ENCODE data around the gene ACP5.
"Not testable (repeated sequence)": the region's sequence is repeated elsewhere in the genome, so short reads cannot be mapped to it uniquely, and the experiment has no call there.

The ACP5 gene

DNA sequence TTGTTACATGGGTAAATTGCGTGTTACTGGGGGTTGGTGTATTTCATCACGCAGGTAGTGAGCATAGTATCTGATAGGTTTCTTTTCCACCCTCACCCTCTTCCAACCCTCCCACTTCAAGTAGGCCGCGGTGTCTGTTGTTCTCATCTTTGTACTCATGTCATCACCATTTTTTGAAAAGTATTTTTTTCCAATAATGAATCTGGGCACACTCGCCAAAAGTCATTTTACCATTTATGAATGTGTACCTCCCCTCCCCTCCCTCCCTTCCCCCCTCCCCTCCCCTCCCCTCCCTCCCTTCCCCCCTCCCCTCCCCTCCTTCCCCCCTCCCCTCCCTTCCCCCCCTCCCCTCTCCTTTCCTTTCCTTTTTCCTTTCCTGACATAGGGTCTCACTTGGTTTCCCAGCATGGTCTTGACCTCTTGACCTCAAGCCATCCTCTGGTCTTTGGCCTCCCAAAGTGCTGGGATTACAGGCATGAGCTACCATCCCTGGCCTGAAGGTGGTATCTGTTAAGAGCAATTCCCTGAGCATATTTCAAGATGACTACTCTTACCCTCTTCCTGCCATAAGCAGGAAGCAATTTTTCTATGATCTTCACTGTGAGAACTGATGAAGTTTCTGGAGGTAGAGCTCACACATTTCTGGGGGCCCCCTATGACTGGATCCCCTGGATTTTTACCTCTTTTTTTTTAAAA lies 35.5 kb upstream of the ACP5 start:
- DNase-seq (ENCODE audit: low read depth), result no peak
- in situ Hi-C loops (cut with HindIII; ENCODE audit: low sequenced_read_pairs), result no loop called here
- H3K4me3 ChIP-seq (ENCODE audit: low read depth, low read length), result no peak overlapping the region
- TF ChIP-seq, protein P1, sequence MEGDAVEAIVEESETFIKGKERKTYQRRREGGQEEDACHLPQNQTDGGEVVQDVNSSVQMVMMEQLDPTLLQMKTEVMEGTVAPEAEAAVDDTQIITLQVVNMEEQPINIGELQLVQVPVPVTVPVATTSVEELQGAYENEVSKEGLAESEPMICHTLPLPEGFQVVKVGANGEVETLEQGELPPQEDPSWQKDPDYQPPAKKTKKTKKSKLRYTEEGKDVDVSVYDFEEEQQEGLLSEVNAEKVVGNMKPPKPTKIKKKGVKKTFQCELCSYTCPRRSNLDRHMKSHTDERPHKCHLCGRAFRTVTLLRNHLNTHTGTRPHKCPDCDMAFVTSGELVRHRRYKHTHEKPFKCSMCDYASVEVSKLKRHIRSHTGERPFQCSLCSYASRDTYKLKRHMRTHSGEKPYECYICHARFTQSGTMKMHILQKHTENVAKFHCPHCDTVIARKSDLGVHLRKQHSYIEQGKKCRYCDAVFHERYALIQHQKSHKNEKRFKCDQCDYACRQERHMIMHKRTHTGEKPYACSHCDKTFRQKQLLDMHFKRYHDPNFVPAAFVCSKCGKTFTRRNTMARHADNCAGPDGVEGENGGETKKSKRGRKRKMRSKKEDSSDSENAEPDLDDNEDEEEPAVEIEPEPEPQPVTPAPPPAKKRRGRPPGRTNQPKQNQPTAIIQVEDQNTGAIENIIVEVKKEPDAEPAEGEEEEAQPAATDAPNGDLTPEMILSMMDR (IDR thresholded peaks at IDR 0.05; ENCODE audit: low read depth, low read length, missing control alignments), result no peak

- TF ChIP-seq, protein P1 (IDR thresholded peaks at IDR 0.05; ENCODE audit: low read depth, low read length, missing control alignments), result no peak
- no peak for DNase-seq (ENCODE audit: low read depth)
- in situ Hi-C loops (cut with HindIII; ENCODE audit: low sequenced_read_pairs), result no loop called here
- no peak overlapping the region for H3K4me3 ChIP-seq (ENCODE audit: low read depth, low read length)
Observed at GRCh38 chr19:11611730-11612129, 34.3 kb upstream of the ACP5 start.

GRCh38 chr19:11606484-11606883 lies 29.0 kb upstream of the ACP5 start:
- TF ChIP-seq, protein P1 (IDR thresholded peaks at IDR 0.05; ENCODE audit: low read depth, low read length, missing control alignments), result no peak
- no peak for DNase-seq (ENCODE audit: low read depth)
- in situ Hi-C loops (cut with HindIII; ENCODE audit: low sequenced_read_pairs), result no loop called here
- no peak overlapping the region for H3K4me3 ChIP-seq (ENCODE audit: low read depth, low read length)

GRCh38 chr19:11599704-11600103 lies 22.3 kb upstream of the ACP5 start:
- in situ Hi-C loops (cut with HindIII; ENCODE audit: low sequenced_read_pairs); DNase-seq (ENCODE audit: low read depth); H3K4me3 ChIP-seq (ENCODE audit: low read depth, low read length): not testable (repeated sequence)

- peak overlapping the region; percentile 96 for H3K4me3 ChIP-seq (ENCODE audit: low read depth, low read length)
- DNase-seq (ENCODE audit: low read depth), result no peak
- TF ChIP-seq, protein P1 (IDR thresholded peaks at IDR 0.05; ENCODE audit: low read depth, low read length, missing control alignments), result no peak
- in situ Hi-C loops (cut with HindIII; ENCODE audit: low sequenced_read_pairs), result no loop called here
Observed at GRCh38 chr19:11598746-11599145, 21.3 kb upstream of the ACP5 start.

DNA sequence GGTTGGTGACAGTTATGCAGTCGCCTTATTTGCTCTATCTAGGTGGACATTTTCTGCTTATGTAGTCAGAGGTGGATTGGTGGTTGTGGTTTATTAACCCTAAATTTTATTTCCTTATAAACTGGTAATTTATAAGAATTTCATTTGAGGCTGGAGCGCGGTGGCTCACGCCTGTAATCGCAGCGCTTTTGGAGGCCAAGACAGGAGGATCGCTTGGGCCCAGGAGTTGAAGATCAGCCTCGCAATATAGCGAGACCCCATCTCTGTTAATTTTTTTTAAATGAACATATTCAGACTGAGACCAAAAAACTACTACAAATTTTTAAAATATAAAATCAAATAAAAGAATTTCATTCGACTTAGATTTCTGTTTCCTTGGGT lies 20.6 kb upstream of the ACP5 start:
- TF ChIP-seq, protein P1 (IDR thresholded peaks at IDR 0.05; ENCODE audit: low read depth, low read length, missing control alignments), result no peak
- in situ Hi-C loops (cut with HindIII; ENCODE audit: low sequenced_read_pairs), result no loop called here
- DNase-seq (ENCODE audit: low read depth), result no peak
- peak overlapping the region; percentile 96 for H3K4me3 ChIP-seq (ENCODE audit: low read depth, low read length)

DNA sequence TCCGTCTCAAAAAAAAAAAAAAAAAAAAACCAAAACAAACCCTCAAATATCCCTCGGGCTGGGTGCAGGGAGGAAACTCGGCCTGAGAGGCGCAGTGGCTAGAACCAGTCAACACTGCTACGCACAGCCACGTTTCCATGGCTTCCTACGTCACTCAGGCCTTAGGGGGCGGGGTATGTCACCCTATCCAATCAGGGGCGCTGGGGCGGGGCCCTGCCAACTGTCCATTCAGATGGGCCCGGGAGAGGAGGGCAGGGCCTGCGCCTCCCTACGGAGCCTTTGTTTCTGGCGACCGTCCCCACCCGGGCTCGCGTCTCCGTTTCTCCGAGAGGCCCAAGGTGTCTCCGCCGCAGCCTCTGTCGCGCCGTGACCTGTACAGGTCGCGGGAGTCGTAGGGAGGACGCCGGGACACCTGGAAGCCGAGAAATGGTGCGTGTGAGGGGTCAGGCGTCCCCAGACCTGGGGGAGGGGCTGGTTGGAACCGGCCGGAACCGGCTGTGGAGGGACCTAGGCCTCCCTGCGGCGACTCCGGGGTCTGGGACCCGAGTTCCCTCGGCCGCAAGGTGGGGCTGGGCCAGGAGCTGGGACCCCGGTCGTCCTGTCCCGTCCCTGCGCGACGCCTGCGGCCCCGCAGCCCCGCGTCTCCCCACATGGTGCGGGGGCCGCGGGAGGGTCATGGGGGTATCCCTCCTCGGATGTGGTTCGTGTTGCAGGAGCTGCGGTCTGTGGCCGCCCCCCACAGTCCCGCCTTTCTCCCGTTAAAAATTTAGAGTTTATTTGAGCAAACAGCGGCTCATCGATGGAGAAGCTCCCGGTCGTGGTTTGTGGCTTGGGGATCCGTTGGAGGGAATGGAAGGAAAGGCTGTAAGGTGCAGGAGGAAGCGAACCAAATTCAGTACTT lies 20.0 kb upstream of the ACP5 start, which contains the start of gene ZNF627:
Gene ZNF627 (plus strand): TSS at position 282 of the 901 bp plus-strand sequence. CDS start 145 bp downstream, at position 427.
- peak within 1 kb of the TSS; percentile 96 for H3K4me3 ChIP-seq (ENCODE audit: low read depth, low read length)
- DNase-seq (ENCODE audit: low read depth), result peak; percentile 95
- TF ChIP-seq, protein P1 (IDR thresholded peaks at IDR 0.05; ENCODE audit: low read depth, low read length, missing control alignments), result no peak
- in situ Hi-C loops (cut with HindIII; ENCODE audit: low sequenced_read_pairs), result no loop called here

Data from astrocyte of the cerebellum (primary cell).